Measurements from ENCODE around the gene LARP4B. TPM values are rescaled to one million over a fixed set of nuclear protein-coding genes. Genes with fewer than 3 reads are reported as not detected.

LARP4B gene
- total RNA-seq, 4 donors from 2014 or later: 50.2 to 77.5 (median 57.0) TPM

DNA sequence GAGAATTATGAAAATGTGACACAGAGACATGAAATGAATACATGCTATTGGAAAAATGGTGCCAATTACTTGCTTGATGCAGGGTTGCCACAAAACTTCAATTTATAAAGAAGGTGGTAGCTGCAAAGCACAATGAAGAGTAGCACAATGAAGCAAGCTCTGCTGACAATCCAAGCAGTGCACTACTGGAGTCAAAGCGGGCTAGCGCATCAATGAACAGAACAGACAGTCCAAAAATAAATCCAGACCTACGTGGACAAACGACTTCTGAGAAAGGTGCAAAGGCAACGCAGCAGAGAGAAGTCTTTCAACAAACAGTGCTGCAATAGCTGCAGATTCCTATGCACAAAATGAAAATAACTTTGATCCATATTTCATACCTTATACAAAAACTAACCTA lies 75.8 kb downstream of the LARP4B start:
- DNase-seq (ENCODE audit: low spot score in 2 of 2): no peak
- TF ChIP-seq POLR2A (IDR thresholded peaks at IDR 0.05): no peak
- TF ChIP-seq, protein P1, sequence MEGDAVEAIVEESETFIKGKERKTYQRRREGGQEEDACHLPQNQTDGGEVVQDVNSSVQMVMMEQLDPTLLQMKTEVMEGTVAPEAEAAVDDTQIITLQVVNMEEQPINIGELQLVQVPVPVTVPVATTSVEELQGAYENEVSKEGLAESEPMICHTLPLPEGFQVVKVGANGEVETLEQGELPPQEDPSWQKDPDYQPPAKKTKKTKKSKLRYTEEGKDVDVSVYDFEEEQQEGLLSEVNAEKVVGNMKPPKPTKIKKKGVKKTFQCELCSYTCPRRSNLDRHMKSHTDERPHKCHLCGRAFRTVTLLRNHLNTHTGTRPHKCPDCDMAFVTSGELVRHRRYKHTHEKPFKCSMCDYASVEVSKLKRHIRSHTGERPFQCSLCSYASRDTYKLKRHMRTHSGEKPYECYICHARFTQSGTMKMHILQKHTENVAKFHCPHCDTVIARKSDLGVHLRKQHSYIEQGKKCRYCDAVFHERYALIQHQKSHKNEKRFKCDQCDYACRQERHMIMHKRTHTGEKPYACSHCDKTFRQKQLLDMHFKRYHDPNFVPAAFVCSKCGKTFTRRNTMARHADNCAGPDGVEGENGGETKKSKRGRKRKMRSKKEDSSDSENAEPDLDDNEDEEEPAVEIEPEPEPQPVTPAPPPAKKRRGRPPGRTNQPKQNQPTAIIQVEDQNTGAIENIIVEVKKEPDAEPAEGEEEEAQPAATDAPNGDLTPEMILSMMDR (IDR thresholded peaks at IDR 0.05): no peak
- WGBS, 2 donors: 89 to 91% methylated on average over 5 of the region's 5 CpGs
- intact Hi-C loops (cut with DNase I; ENCODE audit: low total_unique reads): no loop called here
- H3K4me3 ChIP-seq (ENCODE audit: low read depth, poor library complexity, severe bottlenecking): no peak overlapping the region

DNA sequence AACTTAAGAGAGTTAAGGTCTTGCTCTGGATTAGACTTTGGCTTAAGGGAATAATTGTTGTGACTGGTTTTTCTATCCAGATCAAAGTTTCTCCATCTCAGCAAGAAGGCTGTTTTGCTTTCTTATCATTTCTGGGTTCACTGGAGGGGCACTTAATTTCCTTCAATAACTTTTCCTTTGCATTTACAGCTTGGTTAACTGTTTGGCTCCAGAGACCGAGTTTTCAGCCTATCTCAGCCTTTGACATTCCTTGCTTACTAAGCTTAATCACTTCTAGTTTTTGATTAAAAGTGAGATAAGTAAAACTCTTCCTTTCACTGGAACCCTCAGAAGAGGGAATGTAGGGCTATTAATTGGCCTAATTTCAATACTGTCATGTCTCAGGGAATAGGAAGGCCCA lies 76.4 kb downstream of the LARP4B start:
- 85 to 98% methylated on average over 1 of the region's 1 CpG for WGBS, 2 donors
- no peak for TF ChIP-seq POLR2A (IDR thresholded peaks at IDR 0.05)
- TF ChIP-seq, protein P1 (IDR thresholded peaks at IDR 0.05): no peak
- no peak for DNase-seq (ENCODE audit: low spot score in 2 of 2)
- H3K4me3 ChIP-seq (ENCODE audit: low read depth, poor library complexity, severe bottlenecking): no peak overlapping the region
- intact Hi-C loops (cut with DNase I; ENCODE audit: low total_unique reads): no loop called here

DNA sequence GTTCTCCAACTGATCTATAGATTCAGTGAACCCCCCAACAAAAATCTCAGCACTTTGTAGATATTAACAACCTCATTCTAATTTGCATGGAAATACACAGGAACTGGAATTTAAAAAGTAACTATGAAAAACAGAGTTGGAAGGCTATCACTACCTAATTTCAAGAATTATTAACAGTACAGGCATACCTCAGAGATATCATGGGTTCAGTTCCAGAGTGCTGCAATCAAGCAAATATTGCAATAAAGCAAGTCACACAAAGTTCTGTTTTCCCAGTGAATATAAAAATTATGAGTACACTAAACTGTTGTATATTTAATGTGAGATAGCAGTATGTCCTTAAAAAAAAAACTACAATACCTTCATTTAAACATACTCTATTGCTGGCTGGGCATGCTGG lies 78.5 kb downstream of the LARP4B start:
- intact Hi-C loops (cut with DNase I; ENCODE audit: low total_unique reads): no loop called here
- DNase-seq (ENCODE audit: low spot score in 2 of 2): no peak
- no peak overlapping the region for H3K4me3 ChIP-seq (ENCODE audit: low read depth, poor library complexity, severe bottlenecking)
- TF ChIP-seq, protein P1 (IDR thresholded peaks at IDR 0.05): no peak
- TF ChIP-seq POLR2A (IDR thresholded peaks at IDR 0.05): no peak

DNA sequence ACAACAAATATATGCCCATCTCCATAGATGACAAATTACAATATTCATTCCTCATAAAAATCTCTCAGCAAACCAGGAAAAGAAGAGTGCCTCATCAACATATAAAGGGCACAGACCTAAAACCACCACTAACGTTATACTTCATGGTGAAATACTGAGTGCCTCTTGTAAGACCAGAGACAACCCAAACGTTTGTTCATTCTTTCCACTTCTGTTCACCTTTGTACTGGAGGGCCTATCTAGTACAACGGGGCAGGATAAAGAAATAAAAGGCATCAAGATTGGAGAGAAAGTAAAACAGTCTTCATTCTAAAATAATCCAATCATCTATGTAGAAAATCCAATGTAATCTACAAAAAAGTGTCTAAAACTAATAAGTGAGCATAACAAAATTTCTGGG lies 79.1 kb downstream of the LARP4B start:
- 87 to 93% methylated on average over 3 of the region's 3 CpGs for WGBS, 2 donors
- TF ChIP-seq, protein P1 (IDR thresholded peaks at IDR 0.05): no peak
- no peak for TF ChIP-seq POLR2A (IDR thresholded peaks at IDR 0.05)
- DNase-seq (ENCODE audit: low spot score in 2 of 2): no peak
- intact Hi-C loops (cut with DNase I; ENCODE audit: low total_unique reads): no loop called here
- H3K4me3 ChIP-seq (ENCODE audit: low read depth, poor library complexity, severe bottlenecking): no peak overlapping the region

DNA sequence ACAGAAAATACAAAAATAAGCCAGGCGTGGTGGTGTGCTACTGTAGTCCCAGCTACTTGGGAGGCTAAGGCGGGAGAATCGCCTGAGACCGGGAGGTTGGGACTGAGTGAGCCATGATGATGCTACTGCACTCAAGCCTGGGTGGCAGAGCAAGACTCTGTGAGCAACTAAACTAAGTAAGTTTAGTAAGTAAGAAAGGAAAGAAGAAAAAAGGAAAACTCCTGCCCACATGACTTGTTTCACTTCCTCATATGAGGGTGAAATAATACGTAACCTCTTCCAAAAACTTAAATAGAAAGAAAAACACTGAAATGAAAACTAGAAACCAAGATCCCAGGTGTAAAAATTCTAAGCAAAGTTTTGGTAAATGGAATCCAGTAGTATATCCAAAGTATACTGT lies 79.6 kb downstream of the LARP4B start:
- WGBS, 2 donors: 95 to 96% methylated on average over 5 of the region's 5 CpGs
- H3K4me3 ChIP-seq (ENCODE audit: low read depth, poor library complexity, severe bottlenecking): no peak overlapping the region
- intact Hi-C loops (cut with DNase I; ENCODE audit: low total_unique reads): no loop called here
- TF ChIP-seq, protein P1 (IDR thresholded peaks at IDR 0.05): no peak
- no peak for TF ChIP-seq POLR2A (IDR thresholded peaks at IDR 0.05)
- DNase-seq (ENCODE audit: low spot score in 2 of 2): no peak

DNA sequence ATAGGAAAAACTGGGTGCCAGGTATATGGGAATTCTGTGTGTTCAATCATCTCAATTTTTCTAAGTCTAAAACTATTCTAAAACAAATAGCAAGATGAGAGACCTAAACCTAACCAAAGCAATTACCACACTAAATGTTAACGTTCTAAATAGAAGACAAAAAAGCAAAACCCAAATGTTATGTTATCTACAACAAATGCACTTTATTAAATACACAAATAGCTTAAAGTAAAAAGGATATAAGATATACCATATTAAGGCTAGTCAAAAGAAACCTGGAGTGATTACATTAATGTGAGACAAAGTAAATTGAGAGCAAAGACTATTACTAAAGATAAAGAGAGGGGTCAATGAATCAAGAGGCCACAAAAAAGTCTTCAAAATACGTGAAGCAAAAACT lies 81.4 kb downstream of the LARP4B start:
- DNase-seq (ENCODE audit: low spot score in 2 of 2): no peak
- 96% methylated on average over 2 of the region's 2 CpGs for WGBS, 2 donors
- no peak for TF ChIP-seq POLR2A (IDR thresholded peaks at IDR 0.05)
- TF ChIP-seq, protein P1 (IDR thresholded peaks at IDR 0.05): no peak
- intact Hi-C loops (cut with DNase I; ENCODE audit: low total_unique reads): no loop called here
- no peak overlapping the region for H3K4me3 ChIP-seq (ENCODE audit: low read depth, poor library complexity, severe bottlenecking)
